Measurements from ENCODE around the gene TCTA. TPM values are rescaled to one million over a fixed set of nuclear protein-coding genes. Genes with fewer than 3 reads are reported as not detected.

Gene TCTA
- total RNA-seq, 1 experiment from 2014 or later = 11.5 TPM

DNA sequence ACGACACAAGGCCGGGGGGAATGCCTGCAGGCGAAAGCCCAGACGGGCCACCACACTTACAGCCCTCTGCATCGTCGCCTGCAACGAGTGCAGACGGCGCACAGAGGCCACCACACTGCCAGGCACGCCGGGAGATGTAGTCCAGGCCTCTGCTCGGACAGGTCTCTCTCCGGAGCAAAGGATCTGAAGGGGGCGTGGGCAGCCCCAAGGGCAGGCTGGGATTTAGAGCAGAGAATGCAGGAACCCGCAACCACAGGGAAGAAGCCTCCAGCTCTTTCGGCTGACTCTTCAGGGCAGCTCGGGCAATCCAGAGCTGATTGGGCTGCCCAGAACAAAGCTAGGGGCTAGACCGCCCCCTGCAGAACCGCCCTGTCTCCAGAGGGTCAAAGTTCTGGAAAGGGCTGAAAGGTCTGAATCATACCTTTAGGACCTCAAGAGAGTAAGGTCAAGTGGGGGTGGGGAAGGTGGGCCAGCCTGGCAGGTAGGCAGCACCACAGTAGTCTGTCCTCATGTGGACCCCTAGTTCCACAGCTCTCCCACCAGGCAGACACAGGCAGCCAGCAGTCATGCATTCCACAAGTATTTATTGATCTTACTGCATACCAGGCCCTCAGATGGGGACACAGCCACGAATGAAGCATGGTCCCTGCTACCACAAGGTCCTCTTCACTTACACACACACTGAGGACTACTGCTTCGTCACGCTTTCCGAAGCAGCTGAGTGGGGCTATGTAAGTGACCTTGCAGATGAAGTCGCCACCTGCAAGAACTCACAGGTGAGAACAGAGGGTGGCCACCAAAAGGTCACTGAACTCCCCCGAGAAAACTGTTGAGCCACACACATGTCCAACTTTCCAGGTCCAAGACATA lies 10.4 kb downstream of the TCTA start, which contains the start of gene AMT:
TSS of gene AMT (minus strand) at position 95 of the 870 bp plus-strand sequence. CDS start at position 72, 23 bp downstream.
- peak within 1 kb of the TSS; percentile 96 for H3K4me3 Mint-ChIP-seq
- DNase-seq (ENCODE audit: low spot score) (peak; percentile 92), ATAC-seq (peak; percentile 98)
- peaks cover 21% of the 10 kb centered on the region for H3K4me1 Mint-ChIP-seq
- H3K27ac Mint-ChIP-seq = peak within 1 kb of the TSS; percentile 94
- ChIA-PET CTCF (interaction anchor here (0.6 to 2.0 kb wide), 9 partner anchors 10 to 329 kb away, joined by 3 to 7 read pairs (median 3); partner anchors contain the start of genes KLHDC8B, QRICH1, RHOA and TCTA), POLR2A (interaction anchor here (0.7 to 1.0 kb wide), 3 partner anchors 11 to 168 kb away, joined by 3 to 5 read pairs (median 4); partner anchors contain the start of gene RHOA)
- H3K27me3 Mint-ChIP-seq (ENCODE audit: low read depth) = no peaks in the 10 kb centered on the region
- H3K9me3 Mint-ChIP-seq = no peaks in the 10 kb centered on the region
- H3K36me3 Mint-ChIP-seq = peaks cover 7% of the 10 kb centered on the region; the same call in 1 of the 2 replicates
- no peak for TF ChIP-seq IRF2 (CRISPR knock-in tag; IDR thresholded peaks at IDR 0.05; ENCODE audit: borderline replicate concordance, low read depth)
- TF ChIP-seq, protein P1, sequence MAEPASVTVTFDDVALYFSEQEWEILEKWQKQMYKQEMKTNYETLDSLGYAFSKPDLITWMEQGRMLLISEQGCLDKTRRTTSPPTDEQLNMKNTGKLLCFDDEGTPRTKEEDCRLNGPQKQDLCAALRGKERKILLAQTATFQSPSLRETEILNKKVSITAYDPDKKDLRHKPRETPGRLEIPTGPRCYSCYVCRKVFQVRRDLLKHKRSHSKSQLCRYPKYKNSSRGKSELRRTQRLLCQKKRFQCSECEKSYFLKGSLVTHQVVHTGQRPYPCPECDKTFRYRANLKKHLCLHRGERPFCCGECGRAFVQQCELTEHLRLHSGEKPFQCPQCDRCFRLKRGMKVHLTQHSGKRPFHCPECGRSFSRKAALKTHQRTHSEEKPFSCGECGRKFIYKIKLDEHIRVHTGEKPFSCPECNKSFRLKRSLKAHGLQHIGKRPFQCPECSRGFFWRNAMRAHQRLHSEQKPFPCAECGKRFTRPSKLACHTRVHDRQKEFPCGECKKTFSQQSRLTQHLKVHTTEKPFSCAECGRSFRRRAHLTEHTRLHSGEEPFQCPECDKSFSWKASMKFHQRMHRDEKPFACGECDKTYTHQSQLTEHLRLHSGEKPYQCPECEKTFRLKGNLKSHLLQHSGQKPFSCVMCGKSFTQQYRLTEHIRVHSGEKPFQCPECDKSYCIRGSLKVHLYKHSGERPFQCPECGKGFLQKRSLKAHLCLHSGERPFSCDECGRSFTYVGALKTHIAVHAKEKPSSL (CRISPR knock-in tag; conservative IDR thresholded peaks at IDR 0.05) = no peak
- TF ChIP-seq PREB (CRISPR knock-in tag; IDR thresholded peaks at IDR 0.05; ENCODE audit: borderline replicate concordance) = no peak
- no peak for TF ChIP-seq ZNF232 (CRISPR knock-in tag; IDR thresholded peaks at IDR 0.05)
- TF ChIP-seq TCF7 (CRISPR knock-in tag; IDR thresholded peaks at IDR 0.05; ENCODE audit: low read depth) = no peak
- 0 out of 2 replicates have a peak, but pooled peaks have one; percentile 48 for TF ChIP-seq FOXK1 (CRISPR knock-in tag; IDR thresholded peaks at IDR 0.05)
- no peak for TF ChIP-seq STAT6 (CRISPR knock-in tag; conservative IDR thresholded peaks at IDR 0.05; ENCODE audit: low read depth)
- no peak for TF ChIP-seq NFE2L1 (CRISPR knock-in tag; IDR thresholded peaks at IDR 0.05)
- TF ChIP-seq, protein P2, sequence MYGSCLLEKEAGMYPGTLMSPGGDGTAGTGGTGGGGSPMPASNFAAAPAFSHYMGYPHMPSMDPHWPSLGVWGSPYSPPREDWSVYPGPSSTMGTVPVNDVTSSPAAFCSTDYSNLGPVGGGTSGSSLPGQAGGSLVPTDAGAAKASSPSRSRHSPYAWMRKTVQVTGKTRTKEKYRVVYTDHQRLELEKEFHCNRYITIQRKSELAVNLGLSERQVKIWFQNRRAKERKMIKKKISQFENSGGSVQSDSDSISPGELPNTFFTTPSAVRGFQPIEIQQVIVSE (CRISPR knock-in tag; IDR thresholded peaks at IDR 0.05; ENCODE audit: borderline replicate concordance) = no peak
- TF ChIP-seq, protein P3, sequence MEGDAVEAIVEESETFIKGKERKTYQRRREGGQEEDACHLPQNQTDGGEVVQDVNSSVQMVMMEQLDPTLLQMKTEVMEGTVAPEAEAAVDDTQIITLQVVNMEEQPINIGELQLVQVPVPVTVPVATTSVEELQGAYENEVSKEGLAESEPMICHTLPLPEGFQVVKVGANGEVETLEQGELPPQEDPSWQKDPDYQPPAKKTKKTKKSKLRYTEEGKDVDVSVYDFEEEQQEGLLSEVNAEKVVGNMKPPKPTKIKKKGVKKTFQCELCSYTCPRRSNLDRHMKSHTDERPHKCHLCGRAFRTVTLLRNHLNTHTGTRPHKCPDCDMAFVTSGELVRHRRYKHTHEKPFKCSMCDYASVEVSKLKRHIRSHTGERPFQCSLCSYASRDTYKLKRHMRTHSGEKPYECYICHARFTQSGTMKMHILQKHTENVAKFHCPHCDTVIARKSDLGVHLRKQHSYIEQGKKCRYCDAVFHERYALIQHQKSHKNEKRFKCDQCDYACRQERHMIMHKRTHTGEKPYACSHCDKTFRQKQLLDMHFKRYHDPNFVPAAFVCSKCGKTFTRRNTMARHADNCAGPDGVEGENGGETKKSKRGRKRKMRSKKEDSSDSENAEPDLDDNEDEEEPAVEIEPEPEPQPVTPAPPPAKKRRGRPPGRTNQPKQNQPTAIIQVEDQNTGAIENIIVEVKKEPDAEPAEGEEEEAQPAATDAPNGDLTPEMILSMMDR (IDR thresholded peaks at IDR 0.05) = no peak
- TF ChIP-seq, protein P4, sequence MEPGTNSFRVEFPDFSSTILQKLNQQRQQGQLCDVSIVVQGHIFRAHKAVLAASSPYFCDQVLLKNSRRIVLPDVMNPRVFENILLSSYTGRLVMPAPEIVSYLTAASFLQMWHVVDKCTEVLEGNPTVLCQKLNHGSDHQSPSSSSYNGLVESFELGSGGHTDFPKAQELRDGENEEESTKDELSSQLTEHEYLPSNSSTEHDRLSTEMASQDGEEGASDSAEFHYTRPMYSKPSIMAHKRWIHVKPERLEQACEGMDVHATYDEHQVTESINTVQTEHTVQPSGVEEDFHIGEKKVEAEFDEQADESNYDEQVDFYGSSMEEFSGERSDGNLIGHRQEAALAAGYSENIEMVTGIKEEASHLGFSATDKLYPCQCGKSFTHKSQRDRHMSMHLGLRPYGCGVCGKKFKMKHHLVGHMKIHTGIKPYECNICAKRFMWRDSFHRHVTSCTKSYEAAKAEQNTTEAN (CRISPR knock-in tag; IDR thresholded peaks at IDR 0.05) = no peak
- TF ChIP-seq, protein P5, sequence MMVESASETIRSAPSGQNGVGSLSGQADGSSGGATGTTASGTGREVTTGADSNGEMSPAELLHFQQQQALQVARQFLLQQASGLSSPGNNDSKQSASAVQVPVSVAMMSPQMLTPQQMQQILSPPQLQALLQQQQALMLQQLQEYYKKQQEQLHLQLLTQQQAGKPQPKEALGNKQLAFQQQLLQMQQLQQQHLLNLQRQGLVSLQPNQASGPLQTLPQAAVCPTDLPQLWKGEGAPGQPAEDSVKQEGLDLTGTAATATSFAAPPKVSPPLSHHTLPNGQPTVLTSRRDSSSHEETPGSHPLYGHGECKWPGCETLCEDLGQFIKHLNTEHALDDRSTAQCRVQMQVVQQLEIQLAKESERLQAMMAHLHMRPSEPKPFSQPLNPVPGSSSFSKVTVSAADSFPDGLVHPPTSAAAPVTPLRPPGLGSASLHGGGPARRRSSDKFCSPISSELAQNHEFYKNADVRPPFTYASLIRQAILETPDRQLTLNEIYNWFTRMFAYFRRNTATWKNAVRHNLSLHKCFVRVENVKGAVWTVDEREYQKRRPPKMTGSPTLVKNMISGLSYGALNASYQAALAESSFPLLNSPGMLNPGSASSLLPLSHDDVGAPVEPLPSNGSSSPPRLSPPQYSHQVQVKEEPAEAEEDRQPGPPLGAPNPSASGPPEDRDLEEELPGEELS (CRISPR knock-in tag; IDR thresholded peaks at IDR 0.05) = no peak
- no peak for TF ChIP-seq ZNF396 (CRISPR knock-in tag; IDR thresholded peaks at IDR 0.05; ENCODE audit: borderline replicate concordance)
- TF ChIP-seq KAT7 (CRISPR knock-in tag; IDR thresholded peaks at IDR 0.05; ENCODE audit: borderline replicate concordance) = no peak
- peak; percentile 83 for TF ChIP-seq SP1 (CRISPR knock-in tag; conservative IDR thresholded peaks at IDR 0.05)
- no peak for TF ChIP-seq ATF1 (CRISPR knock-in tag; IDR thresholded peaks at IDR 0.05)
- TF ChIP-seq ZNF121 (CRISPR knock-in tag; IDR thresholded peaks at IDR 0.05) = no peak
- TF ChIP-seq, protein P6, sequence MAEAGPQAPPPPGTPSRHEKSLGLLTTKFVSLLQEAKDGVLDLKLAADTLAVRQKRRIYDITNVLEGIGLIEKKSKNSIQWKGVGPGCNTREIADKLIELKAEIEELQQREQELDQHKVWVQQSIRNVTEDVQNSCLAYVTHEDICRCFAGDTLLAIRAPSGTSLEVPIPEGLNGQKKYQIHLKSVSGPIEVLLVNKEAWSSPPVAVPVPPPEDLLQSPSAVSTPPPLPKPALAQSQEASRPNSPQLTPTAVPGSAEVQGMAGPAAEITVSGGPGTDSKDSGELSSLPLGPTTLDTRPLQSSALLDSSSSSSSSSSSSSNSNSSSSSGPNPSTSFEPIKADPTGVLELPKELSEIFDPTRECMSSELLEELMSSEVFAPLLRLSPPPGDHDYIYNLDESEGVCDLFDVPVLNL (CRISPR knock-in tag; IDR thresholded peaks at IDR 0.05; ENCODE audit: borderline replicate concordance, low read depth) = no peak; the same call in 1 of the 2 replicates
- TF ChIP-seq MAX (CRISPR knock-in tag; IDR thresholded peaks at IDR 0.05) = peak; percentile 83
- no peak for TF ChIP-seq ZNF416 (CRISPR knock-in tag; IDR thresholded peaks at IDR 0.05)
- no peak for TF ChIP-seq HMGA2 (CRISPR knock-in tag; IDR thresholded peaks at IDR 0.05)
- TF ChIP-seq ZBTB21 (CRISPR knock-in tag; IDR thresholded peaks at IDR 0.05; ENCODE audit: borderline replicate concordance) = peak; percentile 36; the same call in 1 of the 2 replicates

Data from WTC11 (cell line).